ENCODE data around the gene GPC4. TPM values are rescaled to one million over a fixed set of nuclear protein-coding genes. Genes with fewer than 3 reads are reported as not detected.

GPC4 gene
- total and polyA plus RNA-seq, 8 donors: 34.4 to 66.8 (median 56.6) TPM

GRCh38 chrX:133448512-133449076, 33.3 kb upstream of the GPC4 start:
- ATAC-seq: peak; percentile 79
- no peak for TF ChIP-seq CTCF (IDR thresholded peaks at IDR 0.05)

DNA sequence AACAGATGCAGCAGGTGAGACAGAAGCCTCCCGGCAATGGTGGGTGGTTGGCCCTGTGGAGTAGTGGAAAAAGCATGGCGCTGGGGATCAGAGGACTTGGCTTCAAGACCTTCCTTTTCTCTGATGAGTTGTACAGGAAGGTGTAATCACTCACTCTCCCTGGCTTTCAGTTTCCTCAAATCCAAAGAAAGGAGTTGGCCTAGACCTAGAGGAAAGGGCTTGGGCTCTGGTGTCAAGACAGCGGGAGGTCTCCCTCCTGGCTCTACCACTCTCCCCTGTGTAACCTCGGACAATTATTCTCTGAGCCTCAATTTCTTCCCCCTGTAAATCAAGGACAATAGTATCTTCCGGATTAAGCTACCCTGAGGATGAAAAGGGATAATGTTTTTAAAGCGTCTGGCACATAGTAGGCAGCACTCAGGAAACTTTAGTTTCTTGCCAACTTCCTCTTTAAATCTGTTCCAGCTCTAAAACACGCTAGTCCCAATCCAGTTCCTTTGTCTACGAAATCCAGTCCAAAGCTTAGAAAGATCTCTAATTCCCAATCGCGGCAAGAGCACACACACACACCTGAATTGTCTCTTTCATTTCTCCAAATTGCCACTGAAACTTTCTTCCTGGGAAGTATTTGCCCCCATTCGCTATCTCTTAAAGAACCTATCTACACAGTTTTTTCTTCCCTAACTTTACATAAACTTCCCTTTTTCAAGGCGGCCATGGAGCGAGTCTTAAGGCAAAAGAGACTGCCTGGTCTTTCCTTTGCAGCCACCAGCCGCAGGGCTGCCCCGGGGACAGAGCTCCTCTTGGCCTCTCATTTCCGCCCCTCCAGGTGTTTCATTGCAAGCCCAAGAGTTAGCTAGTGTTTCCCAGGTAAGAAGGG, 29.9 kb upstream of the GPC4 start:
- TF ChIP-seq CTCF (IDR thresholded peaks at IDR 0.05): no peak
- DNase-seq: peak in 1 of 4 donors; percentile 16
- intact Hi-C loops (cut with DNase I): no loop called here

More at GRCh38 chrX:133448512-133449076, 33.3 kb upstream of the GPC4 start:
- H3K36me3 ChIP-seq: no peaks in the 10 kb centered on the region
- no peak overlapping the region for H3K27ac ChIP-seq
- H3K4me3 ChIP-seq: no peak overlapping the region
- H3K9me3 ChIP-seq: no peaks in the 10 kb centered on the region
- H3K4me1 ChIP-seq: no peaks in the 10 kb centered on the region
- H3K27me3 ChIP-seq: no peaks in the 10 kb centered on the region
- no peak for DNase-seq
- intact Hi-C loops (cut with DNase I): no loop called here

DNA sequence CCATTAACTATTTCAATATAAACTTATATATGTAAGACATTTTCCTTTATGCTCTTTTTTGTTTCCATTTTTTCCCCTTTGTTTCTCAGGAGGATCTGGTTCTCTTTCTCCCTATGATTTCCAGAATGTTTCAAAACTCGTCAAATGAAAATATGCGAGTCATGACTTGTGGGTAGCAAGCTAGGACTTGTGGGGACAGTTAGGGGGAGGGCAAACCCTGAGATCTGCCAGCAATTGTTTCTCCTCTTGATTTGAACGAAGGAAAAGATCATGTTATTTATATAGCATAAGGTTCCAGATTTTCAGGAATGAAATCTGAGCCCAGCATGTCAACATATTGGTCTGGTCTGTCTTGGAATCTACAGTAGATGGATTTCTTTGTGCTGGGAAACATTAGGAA, 28.9 kb upstream of the GPC4 start:
- Histone ChIP-seq H3K4me1 (no peaks in the 10 kb centered on the region), H3K27me3 (no peaks in the 10 kb centered on the region), H3K4me3 (no peak overlapping the region), H3K9me3 (no peaks in the 10 kb centered on the region), H3K36me3 (no peaks in the 10 kb centered on the region), H3K27ac (no peak overlapping the region)
- no peak for DNase-seq
- no peak for TF ChIP-seq CTCF (IDR thresholded peaks at IDR 0.05)
- intact Hi-C loops (cut with DNase I): no loop called here
- ATAC-seq: no peak

More for the DNA sequence above, 29.9 kb upstream of the GPC4 start:
- H3K27me3 ChIP-seq: no peaks in the 10 kb centered on the region
- ATAC-seq: peak; percentile 71
- no peaks in the 10 kb centered on the region for H3K36me3 ChIP-seq
- no peaks in the 10 kb centered on the region for H3K9me3 ChIP-seq
- no peaks in the 10 kb centered on the region for H3K4me1 ChIP-seq
- no peak overlapping the region for H3K27ac ChIP-seq
- peak overlapping the region; percentile 12 to 17 for H3K4me3 ChIP-seq

- intact Hi-C loops (cut with DNase I): no loop called here
- Histone ChIP-seq H3K27ac (no peak overlapping the region), H3K36me3 (no peaks in the 10 kb centered on the region), H3K4me1 (no peaks in the 10 kb centered on the region), H3K4me3 (no peak overlapping the region), H3K9me3 (no peaks in the 10 kb centered on the region), H3K27me3 (no peaks in the 10 kb centered on the region)
- no peak for TF ChIP-seq CTCF (IDR thresholded peaks at IDR 0.05)
- ATAC-seq (no peak), DNase-seq (no peak)
Measured at GRCh38 chrX:133440797-133441163, 25.5 kb upstream of the GPC4 start.

DNA sequence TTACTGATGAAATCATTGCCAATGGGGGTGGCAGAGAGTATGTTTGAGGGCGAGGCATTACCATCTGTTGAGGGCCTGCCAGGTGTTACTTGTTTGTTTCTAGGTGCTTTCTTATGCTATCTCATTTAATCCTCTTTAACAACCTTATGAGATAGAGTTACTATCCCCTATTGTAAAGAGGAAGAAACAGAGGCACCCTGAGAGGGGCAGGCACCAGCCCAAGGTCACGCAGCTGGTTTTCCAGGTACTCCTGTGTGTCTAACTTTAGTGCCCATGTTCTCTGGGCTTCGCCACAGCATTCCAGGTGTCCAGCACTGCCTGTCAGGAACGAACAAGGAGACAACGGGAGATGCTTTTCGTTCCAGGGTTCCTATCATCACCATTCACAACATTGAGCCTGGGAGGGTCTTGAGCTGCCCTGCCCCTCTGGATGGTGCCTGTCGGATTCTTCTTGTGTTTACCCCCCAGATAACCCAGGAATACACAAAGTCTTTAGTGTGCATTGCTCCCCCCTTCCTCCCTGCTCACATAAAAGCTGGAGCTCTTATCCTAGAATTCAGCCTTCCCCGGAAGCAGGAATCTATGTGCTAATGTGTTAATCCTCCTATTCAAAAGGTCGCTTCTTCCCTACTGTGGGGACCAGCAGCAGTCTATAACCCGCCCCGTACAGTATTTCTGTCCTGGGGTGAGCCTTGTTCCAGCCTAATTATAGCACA, 24.9 kb upstream of the GPC4 start:
- intact Hi-C loops (cut with DNase I): no loop called here
- no peaks in the 10 kb centered on the region for H3K36me3 ChIP-seq
- H3K27ac ChIP-seq: no peak overlapping the region
- no peaks in the 10 kb centered on the region for H3K9me3 ChIP-seq
- H3K27me3 ChIP-seq: no peaks in the 10 kb centered on the region
- no peak for DNase-seq
- no peaks in the 10 kb centered on the region for H3K4me1 ChIP-seq
- no peak overlapping the region for H3K4me3 ChIP-seq
- TF ChIP-seq CTCF (IDR thresholded peaks at IDR 0.05): no peak
- no peak for ATAC-seq

Data from left lung (tissue), 10 donors.